GM18951 (cell line): Measurements from ENCODE around the gene TSPO.

Experiments
- POLR2A ChIP-seq: IDR thresholded peaks from 4 replicates; pipeline ENCODE4 v1.6.1; 2011; ENCODE audit warnings: mild to moderate bottlenecking; ENCODE audit not compliant: insufficient read length, insufficient read depth; ENCODE audit errors: extremely low read depth
- in situ Hi-C: fragments of 300-500 bp; cut with MboI; formaldehyde crosslinking; loops from one replicate; pipeline ENCODE4 v1.12.0; 2022; ENCODE audit warnings: low sequenced_read_pairs, mixed read lengths, inconsistent platforms; ENCODE audit not compliant: unreplicated experiment

TSPO gene

DNA sequence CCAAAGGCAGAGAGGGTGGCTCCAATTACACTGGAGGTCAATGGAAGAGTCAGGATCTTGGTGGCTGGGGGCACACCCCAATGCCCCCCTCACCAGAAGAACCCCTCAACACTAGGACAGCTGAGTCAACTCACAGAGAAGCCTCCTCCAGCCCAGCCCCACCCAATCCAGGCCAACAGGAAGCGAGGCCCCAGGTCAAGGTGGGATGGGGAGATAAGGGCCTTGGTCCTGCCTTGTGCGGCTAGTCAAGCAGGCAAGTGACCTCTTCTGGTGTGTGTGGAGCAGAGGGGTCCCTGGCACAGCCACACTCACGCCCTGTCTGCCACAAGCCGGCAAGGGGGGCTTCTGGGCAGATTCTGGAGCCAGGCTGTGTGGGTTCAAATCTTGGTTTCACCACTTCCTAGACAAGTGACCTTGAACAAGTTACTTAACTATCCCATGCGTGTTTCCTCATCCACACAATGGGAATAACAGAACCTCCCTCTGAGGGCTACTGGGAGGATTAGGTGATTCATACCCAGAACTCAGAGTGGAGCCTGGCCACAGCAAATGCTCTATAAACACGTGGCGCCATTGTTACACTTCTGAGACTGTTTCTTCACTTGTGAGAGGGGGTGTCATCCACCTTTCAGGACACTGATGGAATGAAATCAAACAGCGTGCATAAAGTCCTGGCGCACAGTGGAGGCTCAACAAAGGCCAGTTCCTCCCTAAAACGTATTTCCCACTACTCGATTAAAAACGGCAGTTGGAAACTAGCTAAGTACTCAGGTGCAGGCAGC is 32.3 kb downstream of the TSPO start:
- no peak for TF ChIP-seq POLR2A
- in situ Hi-C loops, result no loop called here

DNA sequence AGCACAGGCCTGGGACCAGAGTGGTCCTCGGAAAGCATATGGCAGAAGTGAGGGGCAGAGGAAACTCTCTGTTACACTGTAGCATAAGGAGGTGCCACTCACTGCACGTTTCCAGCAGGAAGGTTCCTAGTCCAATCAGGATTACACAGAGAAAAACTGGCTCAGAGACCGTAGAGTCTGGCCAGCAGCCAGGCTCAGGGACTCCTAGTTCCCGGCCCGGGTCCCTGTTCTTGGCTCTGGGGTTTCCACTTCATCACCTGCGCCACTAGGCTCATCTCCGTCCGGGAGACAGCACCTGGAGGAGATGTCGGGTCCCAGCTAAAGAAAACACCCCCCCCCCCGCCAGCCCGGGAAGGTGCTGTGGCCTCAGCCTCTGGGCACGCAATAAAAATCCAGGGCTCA is 34.5 kb downstream of the TSPO start:
- TF ChIP-seq POLR2A, result no peak
- in situ Hi-C loops, result no loop called here

DNA sequence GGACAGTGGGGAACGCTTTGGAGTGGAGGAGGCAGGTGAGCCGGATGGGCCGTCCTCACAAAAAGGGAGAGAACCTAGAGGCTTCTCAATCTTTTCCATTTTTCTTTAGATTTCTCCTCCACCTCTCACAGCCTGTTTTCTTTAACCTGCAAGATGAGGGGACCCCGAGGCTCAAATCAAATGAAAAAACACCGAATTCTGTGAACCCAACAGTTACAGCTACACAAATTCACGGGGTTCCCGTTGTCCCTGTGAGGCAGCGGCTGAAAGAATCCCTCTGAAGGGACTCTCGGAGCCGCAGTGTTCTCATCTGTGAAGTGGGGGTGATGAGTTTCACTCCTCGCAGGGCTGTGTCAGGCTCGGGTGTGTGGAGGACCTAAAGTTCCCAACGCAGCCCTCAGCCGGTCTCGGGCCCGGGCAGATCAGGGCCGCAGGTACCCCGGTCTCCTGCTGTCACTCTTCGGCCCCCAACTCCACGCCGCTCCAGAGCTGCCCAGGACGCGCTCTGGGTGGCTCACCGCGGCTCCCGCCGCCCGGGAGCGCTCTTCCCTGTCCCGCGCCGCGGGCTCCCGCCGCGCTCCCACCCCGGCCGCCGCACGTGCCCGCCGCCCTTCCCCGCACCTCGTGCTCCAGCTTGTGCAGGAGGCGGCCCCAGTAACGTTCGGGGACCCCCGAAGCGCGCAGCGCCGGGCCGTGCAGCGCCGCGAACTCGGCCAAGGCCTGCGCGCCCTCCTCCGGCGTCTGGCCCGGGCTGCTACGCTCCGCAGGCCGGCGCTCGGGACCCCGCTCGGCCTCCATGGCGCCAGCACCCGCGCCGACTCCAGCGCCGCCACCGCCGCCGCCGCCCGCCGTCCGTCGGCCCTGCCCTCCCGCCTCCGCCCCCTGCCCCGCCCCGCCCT is 35.2 kb downstream of the TSPO start, which contains the start of gene TTLL12:
TTLL12 (minus strand) TSS at position 863 of the 899 bp plus-strand sequence; CDS start at position 798, 65 bp downstream.
- in situ Hi-C loops, result no loop called here
- peak; percentile 87 for TF ChIP-seq POLR2A

DNA sequence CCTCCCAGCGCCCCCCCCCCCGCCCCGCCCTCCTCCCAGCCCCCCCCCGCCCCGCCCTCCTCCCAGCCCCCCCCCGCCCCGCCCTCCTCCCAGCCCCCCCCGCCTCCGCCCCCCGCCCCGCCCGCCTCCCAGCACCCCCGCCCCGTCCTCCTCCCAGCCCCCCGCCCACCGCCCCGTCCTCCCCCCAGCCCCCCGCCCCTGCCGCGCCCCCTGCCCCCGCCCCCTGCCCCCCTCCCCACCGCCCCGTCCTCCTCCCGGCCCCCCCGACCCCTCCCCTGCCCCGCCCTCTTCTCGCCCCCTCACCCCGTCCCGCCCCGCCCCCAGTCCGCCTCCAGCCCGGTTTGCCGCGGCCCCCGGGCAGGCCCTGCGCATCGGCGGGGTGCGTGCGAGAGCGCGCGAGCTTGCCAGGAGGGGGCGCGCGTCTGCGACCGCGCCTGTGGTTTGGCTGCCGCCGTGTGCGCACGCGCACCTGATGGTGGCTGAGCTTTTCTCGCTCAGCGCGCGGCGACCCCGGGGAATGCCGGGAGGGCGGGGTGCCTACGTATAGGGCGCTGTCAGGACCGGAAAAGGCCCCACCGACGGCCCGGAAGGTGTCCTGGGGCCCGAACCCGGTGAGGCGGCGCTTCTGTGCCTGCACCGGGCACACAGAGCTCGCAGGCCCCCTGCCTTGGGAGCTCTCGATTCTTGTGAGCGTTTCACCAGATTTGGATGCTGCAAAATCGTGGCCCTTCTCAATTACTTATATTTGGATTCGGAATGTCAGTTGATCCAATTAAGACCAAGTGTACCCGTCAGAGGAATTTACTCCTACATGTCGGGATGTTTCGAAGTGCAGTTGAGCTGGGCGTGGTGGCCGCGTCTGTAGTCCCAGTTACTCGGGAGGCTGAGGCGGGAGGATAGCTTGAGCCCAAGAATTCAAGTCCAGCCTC is 36.1 kb downstream of the TSPO start:
- peak; percentile 97 for TF ChIP-seq POLR2A
- in situ Hi-C loops, result no loop called here

DNA sequence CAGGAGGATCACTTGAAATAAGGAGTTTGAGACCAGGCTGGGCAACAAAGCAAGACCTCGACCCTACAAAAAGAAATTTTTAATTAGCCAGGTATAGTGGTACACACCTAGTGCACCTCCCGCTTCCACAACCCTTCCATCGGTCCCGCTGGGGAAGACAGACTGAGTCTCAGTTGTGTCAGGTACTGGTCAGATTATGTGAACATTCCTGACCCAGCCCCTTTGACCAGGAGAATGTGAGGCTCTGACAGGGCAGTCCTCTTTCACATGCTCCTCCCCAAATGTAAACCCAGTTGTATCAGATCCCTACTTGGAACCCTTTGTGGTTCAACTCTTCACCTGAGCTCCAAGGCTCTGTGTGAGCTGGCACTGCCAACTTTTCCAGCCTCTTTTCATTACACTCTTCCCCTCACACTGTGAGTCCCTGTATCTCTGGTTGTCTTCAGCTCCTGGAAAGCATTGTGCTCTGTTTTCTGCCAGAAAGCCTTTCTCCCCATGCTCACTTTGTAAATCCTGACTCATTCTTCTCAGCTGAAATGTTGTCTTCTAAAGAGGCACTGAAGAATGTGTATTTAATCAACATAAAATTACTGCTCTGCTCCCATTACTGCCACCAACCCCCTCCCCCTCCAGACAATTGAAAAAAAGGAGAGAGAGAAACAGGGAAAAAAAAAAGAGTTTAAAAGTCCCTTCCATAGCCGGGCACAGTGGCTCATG is 37.6 kb downstream of the TSPO start:
- in situ Hi-C loops, result no loop called here

GRCh38 chr22:43191831-43192230 is 40.5 kb downstream of the TSPO start:
- no peak for TF ChIP-seq POLR2A
- in situ Hi-C loops, result no loop called here

More for the DNA sequence above, 37.6 kb downstream of the TSPO start:
- TF ChIP-seq POLR2A, result no peak

DNA sequence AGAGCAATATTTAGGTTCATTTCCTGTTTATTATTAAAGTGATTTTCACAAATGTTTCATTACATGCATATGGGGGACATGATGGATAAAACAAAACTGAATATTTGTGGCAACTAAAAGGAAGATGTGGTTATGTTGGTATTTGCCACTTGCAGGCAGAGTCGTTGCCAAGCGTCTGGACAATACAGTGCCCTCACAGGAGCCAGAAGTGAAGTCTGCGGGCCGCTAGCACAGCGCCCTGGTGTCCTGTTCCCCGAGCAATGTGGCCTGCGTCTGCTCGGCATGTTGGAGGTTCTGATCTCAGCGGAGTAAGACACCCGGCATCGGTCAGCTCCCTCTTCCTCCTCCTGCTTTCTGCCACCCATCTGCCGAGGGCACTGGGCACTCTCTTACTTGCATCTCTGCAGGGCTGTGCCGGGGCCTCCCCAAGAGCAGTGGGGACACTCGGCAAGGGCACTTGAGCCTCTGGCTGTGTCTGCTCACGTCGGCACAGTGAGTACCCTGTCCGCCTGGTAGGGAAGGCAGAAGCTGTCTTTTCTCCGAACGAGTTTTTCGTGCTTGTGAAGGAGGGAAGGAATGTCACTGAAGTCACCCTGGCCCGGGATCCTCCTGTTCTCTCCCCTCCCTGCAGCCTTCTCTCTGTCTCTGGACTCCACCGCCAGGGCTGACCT is 46.0 kb downstream of the TSPO start:
- in situ Hi-C loops, result no loop called here
- no peak for TF ChIP-seq POLR2A

DNA sequence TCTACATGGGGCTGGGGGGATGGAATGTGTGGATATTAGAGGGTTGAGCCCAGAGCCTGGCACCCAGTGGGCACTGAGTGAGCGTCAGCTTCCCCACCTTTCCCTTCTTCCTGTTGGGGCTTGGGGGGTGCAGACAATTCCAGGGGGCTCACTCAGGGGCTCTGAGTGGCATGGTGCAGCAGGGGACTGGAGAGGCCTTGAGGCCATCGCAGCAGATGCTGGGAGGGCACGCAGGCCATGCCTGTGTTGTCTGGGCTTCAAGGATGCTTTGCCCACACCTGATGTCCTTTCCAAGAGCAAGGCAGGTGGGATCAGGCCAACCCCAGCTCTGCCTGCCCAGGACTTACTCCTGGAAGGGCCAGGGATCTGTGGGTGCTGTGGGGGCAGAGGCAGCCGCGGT is 46.8 kb downstream of the TSPO start:
- no peak for TF ChIP-seq POLR2A
- in situ Hi-C loops, result no loop called here

GRCh38 chr22:43198936-43199335 is 47.6 kb downstream of the TSPO start:
- TF ChIP-seq POLR2A, result no peak
- in situ Hi-C loops, result no loop called here

DNA sequence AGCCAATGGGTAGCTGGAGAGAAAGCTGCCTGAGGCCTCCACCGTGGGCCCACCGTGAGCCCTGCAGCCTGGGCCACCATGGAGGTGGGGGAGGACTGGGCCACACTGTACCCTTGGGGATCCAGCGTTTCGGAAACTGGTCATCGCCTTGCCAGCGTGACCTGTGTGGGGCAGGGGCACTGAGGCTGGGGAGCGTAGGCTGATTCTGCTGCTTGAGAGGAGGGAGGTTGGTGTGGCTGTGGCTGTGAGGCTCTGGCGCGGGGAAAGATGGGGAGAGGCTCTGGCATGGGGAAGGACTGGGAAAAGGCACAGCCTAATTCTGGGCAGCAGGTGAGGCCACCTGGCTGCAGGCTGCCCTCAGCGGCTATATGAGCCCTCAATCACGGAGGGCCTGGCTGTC is 48.2 kb downstream of the TSPO start:
- in situ Hi-C loops, result no loop called here
- TF ChIP-seq POLR2A, result no peak

- in situ Hi-C loops, result no loop called here
- TF ChIP-seq POLR2A, result no peak
These were observed 48.7 kb downstream of the TSPO start for GRCh38 chr22:43200031-43200430.

- TF ChIP-seq POLR2A, result no peak
- in situ Hi-C loops, result no loop called here
These were observed 49.2 kb downstream of the TSPO start for GRCh38 chr22:43200555-43200954.
